Chondrocyte (in vitro differentiated cells): ENCODE results near the gene NR4A3. TPM values are rescaled to one million over a fixed set of nuclear protein-coding genes. Genes with fewer than 3 reads are reported as not detected.

Experiments
- DNase-seq: peaks from one replicate; pipeline ENCODE4 v3.0.0; 2021; ENCODE audit warnings: mixed read lengths, low spot score
- H3K27ac Mint-ChIP-seq: one replicate; pipeline ENCODE4 v1.8.0; 2021; ENCODE audit warnings: mild to moderate bottlenecking, moderate library complexity, mixed read lengths; ENCODE audit not compliant: unreplicated experiment
- H3K27me3 Mint-ChIP-seq: 2 replicates; pipeline ENCODE4 v1.8.0; 2021; ENCODE audit warnings: low read depth, mixed read lengths
- H3K36me3 Mint-ChIP-seq: 2 replicates; pipeline ENCODE4 v1.8.0; 2021; ENCODE audit warnings: low read depth, mixed read lengths
- H3K4me1 Mint-ChIP-seq: 2 replicates; pipeline ENCODE4 v1.8.0; 2021; ENCODE audit warnings: low read depth, mild to moderate bottlenecking, mixed read lengths
- H3K4me3 Mint-ChIP-seq: one replicate; pipeline ENCODE4 v1.8.0; 2021; ENCODE audit warnings: mild to moderate bottlenecking, moderate library complexity, mixed read lengths; ENCODE audit not compliant: unreplicated experiment
- H3K9me3 Mint-ChIP-seq: 2 replicates; pipeline ENCODE4 v1.8.0; 2021; ENCODE audit warnings: low read depth, mixed read lengths
- total RNA-seq: library from RNA; stranded (reverse); gene quantifications from 3 replicates; pipeline ENCODE4 v1.2.1, GENCODE V29; 2021
- TF ChIP-seq, protein P1 (sequence below): fragments of 200-600 bp; sonication (generic); IDR thresholded peaks from 2 replicates; pipeline ENCODE4 v1.5.0; 2021; ENCODE audit warnings: antibody characterized with exemption, mild to moderate bottlenecking, moderate library complexity

Gene NR4A3
- total RNA-seq, 1 donor from 2014 or later = 1.2 TPM

GRCh38 chr9:99906403-99907207 is 84.9 kb downstream of the NR4A3 start, which contains the start of gene STX17:
STX17 (plus strand) TSS chr9:99906654; CDS start chr9:99915240, 8,586 bp downstream.
- Mint-ChIP-seq H3K27ac (peak within 1 kb of the TSS; percentile 95), H3K27me3 (peaks cover 10% of the 10 kb centered on the region), H3K9me3 (peaks cover 3% of the 10 kb centered on the region), H3K36me3 (peaks cover 2% of the 10 kb centered on the region), H3K4me1 (peaks cover 16% of the 10 kb centered on the region), H3K4me3 (peak within 1 kb of the TSS; percentile 98)
- DNase-seq = peak; percentile 72
- TF ChIP-seq, protein P1, sequence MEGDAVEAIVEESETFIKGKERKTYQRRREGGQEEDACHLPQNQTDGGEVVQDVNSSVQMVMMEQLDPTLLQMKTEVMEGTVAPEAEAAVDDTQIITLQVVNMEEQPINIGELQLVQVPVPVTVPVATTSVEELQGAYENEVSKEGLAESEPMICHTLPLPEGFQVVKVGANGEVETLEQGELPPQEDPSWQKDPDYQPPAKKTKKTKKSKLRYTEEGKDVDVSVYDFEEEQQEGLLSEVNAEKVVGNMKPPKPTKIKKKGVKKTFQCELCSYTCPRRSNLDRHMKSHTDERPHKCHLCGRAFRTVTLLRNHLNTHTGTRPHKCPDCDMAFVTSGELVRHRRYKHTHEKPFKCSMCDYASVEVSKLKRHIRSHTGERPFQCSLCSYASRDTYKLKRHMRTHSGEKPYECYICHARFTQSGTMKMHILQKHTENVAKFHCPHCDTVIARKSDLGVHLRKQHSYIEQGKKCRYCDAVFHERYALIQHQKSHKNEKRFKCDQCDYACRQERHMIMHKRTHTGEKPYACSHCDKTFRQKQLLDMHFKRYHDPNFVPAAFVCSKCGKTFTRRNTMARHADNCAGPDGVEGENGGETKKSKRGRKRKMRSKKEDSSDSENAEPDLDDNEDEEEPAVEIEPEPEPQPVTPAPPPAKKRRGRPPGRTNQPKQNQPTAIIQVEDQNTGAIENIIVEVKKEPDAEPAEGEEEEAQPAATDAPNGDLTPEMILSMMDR = peak; percentile 26

- Mint-ChIP-seq H3K9me3 (peaks cover 2% of the 10 kb centered on the region), H3K27me3 (peaks cover 8% of the 10 kb centered on the region), H3K4me1 (peaks cover 16% of the 10 kb centered on the region), H3K27ac (peak overlapping the region; percentile 95), H3K36me3 (peaks cover 2% of the 10 kb centered on the region), H3K4me3 (peak overlapping the region; percentile 98)
- TF ChIP-seq, protein P1 = no peak
- no peak for DNase-seq
Observed at GRCh38 chr9:99907208-99907532, 85.5 kb downstream of the NR4A3 start.

DNA sequence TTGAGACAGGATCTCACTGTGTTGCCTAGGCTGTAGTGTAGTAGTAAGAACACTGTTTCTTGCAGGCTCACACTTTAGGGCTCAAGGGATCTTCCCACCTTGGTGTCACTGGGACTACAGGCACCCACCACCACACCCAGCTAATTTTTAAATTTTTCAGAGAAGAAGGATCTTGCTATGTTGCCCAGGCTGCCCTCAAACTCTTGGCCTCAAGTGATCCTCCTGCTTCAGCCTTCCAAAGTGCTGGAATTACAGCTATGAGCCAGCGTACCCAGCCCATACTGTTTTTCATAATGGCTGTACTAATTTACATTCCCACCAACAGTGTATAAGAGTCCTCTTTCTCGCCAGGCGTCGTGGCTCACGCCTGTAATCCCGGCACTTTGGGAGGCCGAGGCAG is 89.9 kb downstream of the NR4A3 start:
- Mint-ChIP-seq H3K4me1 (peaks cover 11% of the 10 kb centered on the region), H3K4me3 (no peak overlapping the region), H3K27ac (no peak overlapping the region), H3K27me3 (no peaks in the 10 kb centered on the region), H3K36me3 (peaks cover 2% of the 10 kb centered on the region), H3K9me3 (no peaks in the 10 kb centered on the region)
- TF ChIP-seq, protein P1 = no peak
- DNase-seq = no peak

Other genes starting within 250 kb of the NR4A3 start
- 19.4 to 22.5 TPM (median 20.2 TPM) in 3 replicates for gene STX17, start 84.8 kb downstream of the NR4A3 start, total RNA-seq